ENCODE measurements around the gene MAD1L1. TPM values are rescaled to one million over a fixed set of nuclear protein-coding genes. Genes with fewer than 3 reads are reported as not detected.

MAD1L1 gene
- polyA plus RNA-seq, 1 experiment, result 32.0 TPM

- DNase-seq (ENCODE audit: low read depth), result no peak
- ChIA-PET POLR2A (no interaction called here), CTCF (no interaction called here)
- Histone ChIP-seq H3K4me3 (ENCODE audit: low read depth, low read length) (no peak overlapping the region), H3K27me3 (ENCODE audit: control insufficient read depth, insufficient read depth, low read length) (no peaks in the 10 kb centered on the region), H3K36me3 (ENCODE audit: control insufficient read depth, insufficient read depth, low read length) (no peaks in the 10 kb centered on the region)
- no peak for TF ChIP-seq CTCF (IDR thresholded peaks at IDR 0.05; ENCODE audit: insufficient read depth, low read depth, low read length)
Observed at GRCh38 chr7:1940402-1940786, 292.4 kb downstream of the MAD1L1 start.

- ChIA-PET POLR2A (no interaction called here), CTCF (no interaction called here)
- H3K4me3 ChIP-seq (ENCODE audit: low read depth, low read length), result no peak overlapping the region
- DNase-seq (ENCODE audit: low read depth), result no peak
- H3K27me3 ChIP-seq (ENCODE audit: control insufficient read depth, insufficient read depth, low read length), result no peaks in the 10 kb centered on the region
- TF ChIP-seq CTCF (IDR thresholded peaks at IDR 0.05; ENCODE audit: insufficient read depth, low read depth, low read length), result no peak
- H3K36me3 ChIP-seq (ENCODE audit: control insufficient read depth, insufficient read depth, low read length), result no peaks in the 10 kb centered on the region
Observed at GRCh38 chr7:1939434-1940401, 293.0 kb downstream of the MAD1L1 start.

GRCh38 chr7:1938788-1939433 lies 293.8 kb downstream of the MAD1L1 start:
- Histone ChIP-seq H3K27me3 (ENCODE audit: control insufficient read depth, insufficient read depth, low read length) (no peaks in the 10 kb centered on the region), H3K36me3 (ENCODE audit: control insufficient read depth, insufficient read depth, low read length) (no peaks in the 10 kb centered on the region), H3K4me3 (ENCODE audit: low read depth, low read length) (no peak overlapping the region)
- no peak for DNase-seq (ENCODE audit: low read depth)
- TF ChIP-seq CTCF (IDR thresholded peaks at IDR 0.05; ENCODE audit: insufficient read depth, low read depth, low read length), result no peak
- ChIA-PET CTCF (no interaction called here), POLR2A (no interaction called here)

GRCh38 chr7:1937252-1937605 lies 295.5 kb downstream of the MAD1L1 start:
- ChIA-PET POLR2A (no interaction called here), CTCF (no interaction called here)
- Histone ChIP-seq H3K36me3 (ENCODE audit: control insufficient read depth, insufficient read depth, low read length) (no peaks in the 10 kb centered on the region), H3K4me3 (ENCODE audit: low read depth, low read length) (no peak overlapping the region), H3K27me3 (ENCODE audit: control insufficient read depth, insufficient read depth, low read length) (no peaks in the 10 kb centered on the region)
- no peak for DNase-seq (ENCODE audit: low read depth)
- no peak for TF ChIP-seq CTCF (IDR thresholded peaks at IDR 0.05; ENCODE audit: insufficient read depth, low read depth, low read length)

- no peak overlapping the region for H3K4me3 ChIP-seq (ENCODE audit: low read depth, low read length)
- no peak for DNase-seq (ENCODE audit: low read depth)
- H3K36me3 ChIP-seq (ENCODE audit: control insufficient read depth, insufficient read depth, low read length), result no peaks in the 10 kb centered on the region
- no peak for TF ChIP-seq CTCF (IDR thresholded peaks at IDR 0.05; ENCODE audit: insufficient read depth, low read depth, low read length)
- ChIA-PET CTCF (no interaction called here), POLR2A (no interaction called here)
- no peaks in the 10 kb centered on the region for H3K27me3 ChIP-seq (ENCODE audit: control insufficient read depth, insufficient read depth, low read length)
Observed at GRCh38 chr7:1936531-1937251, 296.1 kb downstream of the MAD1L1 start.
